Hepatocyte (in vitro differentiated cells): Measurements from ENCODE around the gene SNTB2. TPM values are rescaled to one million over a fixed set of nuclear protein-coding genes. Genes with fewer than 3 reads are reported as not detected.
A peak's percentile ranks its signal among the peaks of the same experiment; 100 is the strongest.

Source experiments
- DNase-seq: peaks from one replicate; pipeline ENCODE4 v3.0.0-alpha.2; 2016; ENCODE audit warnings: low spot score
- H2AFZ ChIP-seq: fragments of 200-600 bp; sonication (generic); 2 replicates; pipeline ENCODE4 v1.6.0; 2016; ENCODE audit warnings: antibody characterized with exemption, mild to moderate bottlenecking
- H3K27ac ChIP-seq: fragments of 200-600 bp; sonication (generic); 2 replicates; pipeline ENCODE4 v1.5.1; 2016; ENCODE audit warnings: mild to moderate bottlenecking
- H3K27me3 ChIP-seq: fragments of 200-600 bp; sonication (generic); 2 replicates; pipeline ENCODE4 v1.6.1; 2016
- H3K36me3 ChIP-seq: fragments of 200-600 bp; sonication (generic); replicated peaks from 2 replicates; pipeline ENCODE4 v1.5.1; 2016; ENCODE audit warnings: low read depth; ENCODE audit not compliant: insufficient read depth
- H3K4me1 ChIP-seq: fragments of 200-600 bp; sonication (generic); 2 replicates; pipeline ENCODE4 v1.5.1; 2016; ENCODE audit warnings: mild to moderate bottlenecking, moderate library complexity; ENCODE audit not compliant: insufficient read depth
- H3K4me2 ChIP-seq: fragments of 200-600 bp; sonication (generic); 2 replicates; pipeline ENCODE4 v1.6.0; 2016
- H3K4me3 ChIP-seq: fragments of 200-600 bp; sonication (generic); 2 replicates; pipeline ENCODE4 v1.5.1; 2016; ENCODE audit warnings: mild to moderate bottlenecking
- H3K79me2 ChIP-seq: fragments of 200-600 bp; sonication (generic); 2 replicates; pipeline ENCODE4 v1.6.0; 2017; ENCODE audit warnings: mild to moderate bottlenecking
- H3K9me2 ChIP-seq: fragments of 200-600 bp; sonication (generic); replicated peaks from 2 replicates; pipeline ENCODE4 v1.6.0; 2017; ENCODE audit warnings: mild to moderate bottlenecking; ENCODE audit not compliant: insufficient read depth
- H3K9me3 ChIP-seq: fragments of 200-600 bp; sonication (generic); 2 replicates; pipeline ENCODE4 v1.5.1; 2016; ENCODE audit warnings: low read depth, mild to moderate bottlenecking
- H4K20me1 ChIP-seq: fragments of 200-600 bp; sonication (generic); 2 replicates; pipeline ENCODE4 v1.6.0; 2016; ENCODE audit warnings: mild to moderate bottlenecking; ENCODE audit not compliant: insufficient read depth, poor library complexity, severe bottlenecking
- EZH2 ChIP-seq: fragments of 200-600 bp; sonication (generic); IDR thresholded peaks from 2 replicates; pipeline ENCODE4 v1.6.1; 2016; ENCODE audit warnings: antibody characterized with exemption, mild to moderate bottlenecking, borderline replicate concordance
- EZH2phosphoT487 ChIP-seq: fragments of 200-600 bp; sonication (generic); IDR thresholded peaks from one replicate; pipeline ENCODE4 v1.6.1; 2018; ENCODE audit warnings: antibody characterized with exemption, mild to moderate bottlenecking, low read depth, moderate library complexity; ENCODE audit not compliant: unreplicated experiment, severe bottlenecking
- WGBS: methylation state at CpG from one replicate; pipeline ENCODE4 v1.1.6; 2016; ENCODE audit warnings: low lambda C conversion rate; ENCODE audit errors: missing lambda C conversion rate; 5-methylcytosine and 5-hydroxymethylcytosine counted together
- polyA plus RNA-seq: library from polyadenylated mRNA; unstranded; fragments of >200 nt; fragmentation: Nextera tagmentation; extraction: Ambion mirVana; gene quantifications from 2 replicates; pipeline ENCODE4 v1.2.1, GENCODE V29; 2016
- total RNA-seq: library from RNA; depleted of rRNA; stranded (reverse); fragments of >200 nt; gene quantifications from 2 replicates; pipeline ENCODE4 v1.2.3, GENCODE V29; 2014
- TF ChIP-seq, protein P1 (sequence below): fragments of 200-600 bp; sonication (generic); IDR thresholded peaks from 2 replicates; pipeline ENCODE4 v1.5.1; 2016; ENCODE audit warnings: antibody characterized with exemption, mild to moderate bottlenecking; ENCODE audit not compliant: poor library complexity

Gene SNTB2
- total and polyA plus RNA-seq, 2 experiments from 2014 or later, result 21.5 to 36.7 TPM

DNA sequence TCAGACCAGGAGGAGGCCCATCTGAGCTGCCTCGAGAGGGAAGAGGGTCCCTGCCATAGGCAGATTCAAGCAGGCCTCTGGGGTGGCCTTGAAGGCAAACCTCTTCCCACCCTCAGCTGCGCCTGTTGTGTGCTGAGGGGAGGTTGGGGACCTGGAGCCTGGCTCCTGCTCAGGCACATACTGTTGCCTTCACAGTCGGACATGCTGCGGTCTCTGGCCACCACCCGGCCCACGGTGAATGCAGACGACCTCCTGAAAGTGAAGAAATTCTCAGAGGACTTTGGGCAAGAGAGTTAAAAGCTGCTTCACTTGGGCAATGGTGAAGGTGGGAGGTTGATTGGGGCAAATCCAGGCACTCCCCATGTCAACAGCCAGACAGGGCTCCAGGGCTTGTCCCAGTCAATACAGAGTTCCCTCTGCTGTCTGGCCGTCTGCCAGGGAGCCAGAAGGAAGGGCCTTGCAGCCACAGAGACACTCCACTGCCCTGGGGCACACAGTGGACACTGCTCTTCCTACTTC lies 137.1 kb downstream of the SNTB2 start:
- Histone ChIP-seq H3K79me2 (peaks cover 63% of the 10 kb centered on the region), H3K27me3 (no peaks in the 10 kb centered on the region), H3K4me1 (peaks cover 30% of the 10 kb centered on the region), H4K20me1 (peaks cover 5% of the 10 kb centered on the region), H3K36me3 (no peaks in the 10 kb centered on the region), H3K9me2 (no peaks in the 10 kb centered on the region), H3K27ac (no peak overlapping the region), H3K4me2 (no peak overlapping the region), H3K4me3 (no peak overlapping the region), H3K9me3 (no peaks in the 10 kb centered on the region), H2AFZ (no peak overlapping the region)
- DNase-seq, result peak; percentile 48
- 89% methylated on average over 8 of the region's 8 CpGs for WGBS
- no peak for TF ChIP-seq EZH2phosphoT487
- no peak for TF ChIP-seq EZH2
- TF ChIP-seq, protein P1, sequence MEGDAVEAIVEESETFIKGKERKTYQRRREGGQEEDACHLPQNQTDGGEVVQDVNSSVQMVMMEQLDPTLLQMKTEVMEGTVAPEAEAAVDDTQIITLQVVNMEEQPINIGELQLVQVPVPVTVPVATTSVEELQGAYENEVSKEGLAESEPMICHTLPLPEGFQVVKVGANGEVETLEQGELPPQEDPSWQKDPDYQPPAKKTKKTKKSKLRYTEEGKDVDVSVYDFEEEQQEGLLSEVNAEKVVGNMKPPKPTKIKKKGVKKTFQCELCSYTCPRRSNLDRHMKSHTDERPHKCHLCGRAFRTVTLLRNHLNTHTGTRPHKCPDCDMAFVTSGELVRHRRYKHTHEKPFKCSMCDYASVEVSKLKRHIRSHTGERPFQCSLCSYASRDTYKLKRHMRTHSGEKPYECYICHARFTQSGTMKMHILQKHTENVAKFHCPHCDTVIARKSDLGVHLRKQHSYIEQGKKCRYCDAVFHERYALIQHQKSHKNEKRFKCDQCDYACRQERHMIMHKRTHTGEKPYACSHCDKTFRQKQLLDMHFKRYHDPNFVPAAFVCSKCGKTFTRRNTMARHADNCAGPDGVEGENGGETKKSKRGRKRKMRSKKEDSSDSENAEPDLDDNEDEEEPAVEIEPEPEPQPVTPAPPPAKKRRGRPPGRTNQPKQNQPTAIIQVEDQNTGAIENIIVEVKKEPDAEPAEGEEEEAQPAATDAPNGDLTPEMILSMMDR, result no peak

DNA sequence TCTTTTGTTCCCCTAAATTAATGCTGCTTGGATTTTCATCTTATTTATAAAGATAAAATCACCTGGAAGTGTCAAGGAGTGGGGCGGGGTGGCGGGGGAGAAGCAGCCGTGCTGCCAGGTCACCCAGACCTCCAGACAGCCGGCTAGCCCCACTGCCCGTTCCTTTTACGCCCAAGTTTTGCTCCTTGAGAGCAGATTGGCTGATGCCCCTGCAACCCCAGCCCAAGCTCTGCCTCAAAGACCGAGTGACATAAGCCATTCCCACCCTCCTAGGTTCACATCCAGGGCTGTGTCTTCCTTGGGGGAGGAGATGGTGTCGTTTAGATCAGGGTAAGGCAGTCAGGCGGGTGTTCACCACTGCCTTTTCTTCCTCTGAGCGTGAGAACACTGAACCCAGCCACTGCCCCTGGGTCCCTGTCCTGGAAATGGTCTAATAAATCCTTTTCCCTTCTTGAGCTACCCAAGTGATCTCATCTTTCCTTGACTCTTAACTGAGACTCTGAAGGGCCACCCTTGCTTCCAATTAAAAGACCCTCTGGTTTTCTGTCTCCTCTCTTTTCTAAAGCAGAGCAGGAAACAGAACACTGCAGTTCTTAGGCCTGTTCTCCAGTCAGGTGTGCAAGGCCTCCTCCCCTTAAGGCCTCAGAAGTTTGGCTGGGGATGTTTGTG lies 137.8 kb downstream of the SNTB2 start:
- Histone ChIP-seq H4K20me1 (peaks cover 5% of the 10 kb centered on the region), H3K27ac (peak overlapping the region; percentile 40), H3K9me2 (no peaks in the 10 kb centered on the region), H3K79me2 (peaks cover 69% of the 10 kb centered on the region), H3K27me3 (no peaks in the 10 kb centered on the region), H3K4me3 (no peak overlapping the region), H3K4me1 (peaks cover 35% of the 10 kb centered on the region), H3K9me3 (no peaks in the 10 kb centered on the region), H3K4me2 (no peak overlapping the region), H2AFZ (no peak overlapping the region), H3K36me3 (no peaks in the 10 kb centered on the region)
- 88% methylated on average over 10 of the region's 10 CpGs for WGBS
- no peak for TF ChIP-seq EZH2
- no peak for TF ChIP-seq EZH2phosphoT487
- TF ChIP-seq, protein P1, result no peak
- no peak for DNase-seq

DNA sequence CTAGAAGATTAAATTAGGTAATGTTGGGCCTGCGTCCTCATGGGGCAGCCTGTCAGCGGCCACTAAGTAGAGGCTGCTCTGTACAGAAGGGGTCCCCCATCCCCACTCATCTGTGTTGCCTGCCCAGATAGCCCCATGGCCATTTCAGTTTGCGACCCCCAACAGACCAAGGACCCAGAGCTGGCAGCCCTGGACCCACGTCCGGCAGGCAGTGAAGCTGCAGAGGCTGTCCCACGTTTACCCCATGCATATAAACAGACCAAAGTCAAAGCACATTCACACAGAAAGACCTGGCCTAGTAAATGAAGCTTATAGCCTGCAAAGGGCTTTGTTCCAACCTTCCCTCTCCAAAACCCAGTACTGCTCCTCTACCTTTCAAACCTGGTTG lies 138.8 kb downstream of the SNTB2 start:
- peaks cover 71% of the 10 kb centered on the region for H3K79me2 ChIP-seq
- no peak overlapping the region for H2AFZ ChIP-seq
- peaks cover 35% of the 10 kb centered on the region for H3K4me1 ChIP-seq
- peaks cover 5% of the 10 kb centered on the region for H4K20me1 ChIP-seq
- peak overlapping the region; percentile 55 for H3K4me2 ChIP-seq
- 94% methylated on average over 6 of the region's 6 CpGs for WGBS
- H3K4me3 ChIP-seq, result no peak overlapping the region
- TF ChIP-seq, protein P1, result no peak
- no peak for TF ChIP-seq EZH2phosphoT487
- no peak for TF ChIP-seq EZH2
- H3K36me3 ChIP-seq, result no peaks in the 10 kb centered on the region
- no peaks in the 10 kb centered on the region for H3K9me2 ChIP-seq
- DNase-seq, result no peak
- no peaks in the 10 kb centered on the region for H3K27me3 ChIP-seq
- H3K27ac ChIP-seq, result peak overlapping the region; percentile 86
- H3K9me3 ChIP-seq, result no peaks in the 10 kb centered on the region
